ENCODE measurements around the gene MTMR2. TPM values are rescaled to one million over a fixed set of nuclear protein-coding genes. Genes with fewer than 3 reads are reported as not detected.

The MTMR2 gene
- total RNA-seq, 2 donors from 2014 or later, result 32.8 to 37.7 TPM

- H3K4me3 ChIP-seq, result no peak overlapping the region
- TF ChIP-seq CTCF (IDR thresholded peaks at IDR 0.05) (no peak), POLR2AphosphoS5 (IDR thresholded peaks at IDR 0.05) (peak; percentile 16), POLR2A (IDR thresholded peaks at IDR 0.05) (no peak)
- peak overlapping the region; percentile 93 to 95 for H3K27ac ChIP-seq
- H3K36me3 ChIP-seq, result no peaks in the 10 kb centered on the region
- DNase-seq (ENCODE audit: low spot score), result no peak
- intact Hi-C loops (cut with DNase I), result no loop called here
- H3K9me3 ChIP-seq, result no peaks in the 10 kb centered on the region
- no peaks in the 10 kb centered on the region for H3K27me3 ChIP-seq (replicated peaks; ENCODE audit: insufficient read depth)
- H3K4me1 ChIP-seq (replicated peaks), result no peaks in the 10 kb centered on the region
- 77% methylated on average over 5 of the region's 5 CpGs for WGBS
Measured at GRCh38 chr11:95925011-95925410, 1.1 kb upstream of the MTMR2 start.

GRCh38 chr11:95924414-95924760 is 480 bp upstream of the MTMR2 start:
- TF ChIP-seq POLR2A (IDR thresholded peaks at IDR 0.05) (no peak), POLR2AphosphoS5 (IDR thresholded peaks at IDR 0.05) (no peak), CTCF (IDR thresholded peaks at IDR 0.05) (no peak)
- intact Hi-C loops (cut with DNase I), result no loop called here
- Histone ChIP-seq H3K27me3 (replicated peaks; ENCODE audit: insufficient read depth) (no peaks in the 10 kb centered on the region), H3K4me3 (peak overlapping the region; percentile 58 to 70), H3K4me1 (replicated peaks) (no peaks in the 10 kb centered on the region), H3K36me3 (no peaks in the 10 kb centered on the region), H3K9me3 (no peaks in the 10 kb centered on the region), H3K27ac (peak overlapping the region; percentile 93 to 95)
- no peak for DNase-seq (ENCODE audit: low spot score)
- WGBS, result 0% methylated on average over 4 of the region's 4 CpGs

GRCh38 chr11:95923439-95923727 is 524 bp downstream of the MTMR2 start:
- WGBS, result 0% methylated on average over 7 of the region's 7 CpGs
- Histone ChIP-seq H3K4me3 (peak overlapping the region; percentile 58 to 70), H3K27me3 (replicated peaks; ENCODE audit: insufficient read depth) (no peaks in the 10 kb centered on the region), H3K27ac (peak overlapping the region; percentile 93 to 95), H3K36me3 (no peaks in the 10 kb centered on the region), H3K9me3 (no peaks in the 10 kb centered on the region), H3K4me1 (replicated peaks) (peaks cover 9% of the 10 kb centered on the region)
- TF ChIP-seq POLR2A (IDR thresholded peaks at IDR 0.05), result no peak
- no peak for TF ChIP-seq POLR2AphosphoS5 (IDR thresholded peaks at IDR 0.05)
- no peak for TF ChIP-seq CTCF (IDR thresholded peaks at IDR 0.05)
- intact Hi-C loops (cut with DNase I), result no loop called here
- no peak for DNase-seq (ENCODE audit: low spot score)

- H3K27ac ChIP-seq, result peak overlapping the region; percentile 93 to 95
- intact Hi-C loops (cut with DNase I), result no loop called here
- no peak for DNase-seq (ENCODE audit: low spot score)
- no peaks in the 10 kb centered on the region for H3K27me3 ChIP-seq (replicated peaks; ENCODE audit: insufficient read depth)
- TF ChIP-seq CTCF (IDR thresholded peaks at IDR 0.05) (no peak), POLR2A (IDR thresholded peaks at IDR 0.05) (no peak), POLR2AphosphoS5 (IDR thresholded peaks at IDR 0.05) (no peak)
- H3K4me3 ChIP-seq, result peak overlapping the region; percentile 58 to 70
- peaks cover 13% of the 10 kb centered on the region for H3K4me1 ChIP-seq (replicated peaks)
- no peaks in the 10 kb centered on the region for H3K9me3 ChIP-seq
- 29% methylated on average over 9 of the region's 9 CpGs for WGBS
- no peaks in the 10 kb centered on the region for H3K36me3 ChIP-seq
Measured at GRCh38 chr11:95922536-95923438, 1.1 kb downstream of the MTMR2 start.

- Histone ChIP-seq H3K9me3 (no peaks in the 10 kb centered on the region), H3K27ac (peak overlapping the region; percentile 37 to 93), H3K4me3 (peak overlapping the region in 1 of 2 donors; percentile 70), H3K4me1 (replicated peaks) (peaks cover 16% of the 10 kb centered on the region), H3K27me3 (replicated peaks; ENCODE audit: insufficient read depth) (no peaks in the 10 kb centered on the region), H3K36me3 (no peaks in the 10 kb centered on the region)
- WGBS, result 42% methylated on average over 2 of the region's 2 CpGs
- DNase-seq (ENCODE audit: low spot score), result no peak
- TF ChIP-seq POLR2AphosphoS5 (IDR thresholded peaks at IDR 0.05) (no peak), CTCF (IDR thresholded peaks at IDR 0.05) (no peak), POLR2A (IDR thresholded peaks at IDR 0.05) (no peak)
- intact Hi-C loops (cut with DNase I), result no loop called here
Measured at GRCh38 chr11:95922099-95922498, 1.8 kb downstream of the MTMR2 start.

Data from prostate gland (tissue), 2 donors.